ENCODE data around the gene DIP2B. TPM values are rescaled to one million over a fixed set of nuclear protein-coding genes. Genes with fewer than 3 reads are reported as not detected.

DIP2B gene
- total RNA-seq, 4 donors from 2014 or later: 27.9 to 31.8 (median 29.8) TPM

GRCh38 chr12:50725011-50725942, 220.5 kb downstream of the DIP2B start:
- TF ChIP-seq CTCF (IDR thresholded peaks at IDR 0.05; ENCODE audit: low read depth): no peak

- TF ChIP-seq CTCF (IDR thresholded peaks at IDR 0.05; ENCODE audit: low read depth): no peak
Measured at GRCh38 chr12:50727466-50727865, 222.7 kb downstream of the DIP2B start.

GRCh38 chr12:50728417-50728816, 223.6 kb downstream of the DIP2B start:
- TF ChIP-seq CTCF (IDR thresholded peaks at IDR 0.05; ENCODE audit: low read depth): no peak

- no peak for TF ChIP-seq CTCF (IDR thresholded peaks at IDR 0.05; ENCODE audit: low read depth)
Measured at GRCh38 chr12:50728841-50729240, 224.1 kb downstream of the DIP2B start.

GRCh38 chr12:50732591-50732990, 227.8 kb downstream of the DIP2B start:
- TF ChIP-seq CTCF (IDR thresholded peaks at IDR 0.05; ENCODE audit: low read depth): no peak

GRCh38 chr12:50733706-50734105, 228.9 kb downstream of the DIP2B start:
- TF ChIP-seq CTCF (IDR thresholded peaks at IDR 0.05; ENCODE audit: low read depth): no peak

- TF ChIP-seq CTCF (IDR thresholded peaks at IDR 0.05; ENCODE audit: low read depth): no peak
Measured at GRCh38 chr12:50734409-50735263, 229.9 kb downstream of the DIP2B start.

Data from subcutaneous adipose tissue (tissue), 4 donors.